ENCODE measurements around the gene PFDN6. TPM values are rescaled to one million over a fixed set of nuclear protein-coding genes. Genes with fewer than 3 reads are reported as not detected.
A peak's percentile ranks its signal among the peaks of the same experiment; 100 is the strongest.

PFDN6 gene
- total and polyA plus RNA-seq, 9 of the 15 experiments (the other 6 are each of a cell fraction or from before 2014, with no cell fraction given), result 6.8 to 475 (median 216) TPM

DNA sequence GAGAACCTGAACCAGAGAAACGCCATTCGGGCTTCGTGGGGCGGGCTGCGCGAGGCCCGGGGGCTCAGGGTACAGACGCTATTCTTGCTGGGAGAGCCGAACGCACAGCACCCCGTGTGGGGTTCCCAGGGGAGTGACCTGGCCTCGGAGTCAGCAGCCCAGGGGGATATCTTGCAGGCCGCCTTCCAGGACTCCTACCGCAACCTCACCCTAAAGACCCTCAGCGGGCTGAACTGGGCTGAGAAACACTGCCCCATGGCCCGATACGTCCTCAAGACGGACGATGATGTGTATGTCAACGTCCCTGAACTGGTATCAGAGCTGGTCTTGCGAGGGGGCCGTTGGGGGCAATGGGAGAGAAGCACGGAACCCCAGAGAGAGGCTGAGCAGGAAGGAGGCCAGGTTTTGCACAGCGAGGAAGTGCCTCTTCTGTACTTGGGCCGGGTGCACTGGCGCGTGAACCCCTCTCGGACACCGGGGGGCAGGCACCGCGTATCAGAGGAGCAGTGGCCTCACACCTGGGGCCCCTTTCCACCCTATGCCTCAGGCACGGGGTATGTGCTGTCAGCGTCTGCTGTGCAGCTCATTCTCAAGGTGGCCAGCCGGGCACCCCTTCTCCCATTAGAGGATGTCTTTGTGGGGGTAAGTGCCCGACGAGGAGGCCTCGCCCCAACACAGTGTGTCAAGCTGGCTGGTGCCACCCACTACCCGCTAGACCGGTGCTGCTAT is 11.6 kb upstream of the PFDN6 start (continued):
- no peak for TF ChIP-seq ZNF407 (IDR thresholded peaks at IDR 0.05; ENCODE audit: low read depth)
- no peak; the same call in 1 of the 2 replicates for TF ChIP-seq CEBPG (CRISPR knock-in tag; IDR thresholded peaks at IDR 0.05)
- no peak for TF ChIP-seq CEBPG (tag; conservative IDR thresholded peaks at IDR 0.05 in 1 of 2, IDR thresholded peaks at IDR 0.05 in 1 of 2)
- TF ChIP-seq, protein P1, sequence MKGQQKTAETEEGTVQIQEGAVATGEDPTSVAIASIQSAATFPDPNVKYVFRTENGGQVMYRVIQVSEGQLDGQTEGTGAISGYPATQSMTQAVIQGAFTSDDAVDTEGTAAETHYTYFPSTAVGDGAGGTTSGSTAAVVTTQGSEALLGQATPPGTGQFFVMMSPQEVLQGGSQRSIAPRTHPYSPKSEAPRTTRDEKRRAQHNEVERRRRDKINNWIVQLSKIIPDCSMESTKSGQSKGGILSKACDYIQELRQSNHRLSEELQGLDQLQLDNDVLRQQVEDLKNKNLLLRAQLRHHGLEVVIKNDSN (CRISPR knock-in tag; IDR thresholded peaks at IDR 0.05), result peak; percentile 45
- no peak for TF ChIP-seq E2F5 (CRISPR knock-in tag; IDR thresholded peaks at IDR 0.05)
- TF ChIP-seq SMAD4 (CRISPR knock-in tag; conservative IDR thresholded peaks at IDR 0.05), result no peak
- TF ChIP-seq ZBTB17 (CRISPR knock-in tag; IDR thresholded peaks at IDR 0.05), result no peak
- TF ChIP-seq HDAC6 (IDR thresholded peaks at IDR 0.05; ENCODE audit: low read depth, low read length), result no peak
- no peak for TF ChIP-seq NBN (IDR thresholded peaks at IDR 0.05; ENCODE audit: low read depth)
- TF ChIP-seq ZNF395 (CRISPR knock-in tag; IDR thresholded peaks at IDR 0.05), result 0 out of 2 replicates have a peak, but pooled peaks have one; percentile 18
- TF ChIP-seq ASH1L (IDR thresholded peaks at IDR 0.05; ENCODE audit: borderline replicate concordance, low read depth, partially characterized antibody), result no peak
- TF ChIP-seq ZNF561 (CRISPR knock-in tag; conservative IDR thresholded peaks at IDR 0.05), result no peak
- no peak for TF ChIP-seq HEY1 (CRISPR knock-in tag; IDR thresholded peaks at IDR 0.05; ENCODE audit: borderline replicate concordance)
- TF ChIP-seq ILF3 (IDR thresholded peaks at IDR 0.05; ENCODE audit: borderline replicate concordance), result no peak
- TF ChIP-seq ARID2 (IDR thresholded peaks at IDR 0.05), result no peak
- no peak for TF ChIP-seq CCAR2 (IDR thresholded peaks at IDR 0.05; ENCODE audit: low read depth, low read length)

Data from K562 (cell line).